HG02938 (cell line): ENCODE data around the gene DGCR8.

Source experiments
- ATAC-seq: cut with Tn5 transposase; IDR thresholded peaks from one replicate; pipeline ENCODE4 v1.9.1; 2021; ENCODE audit warnings: mild to moderate bottlenecking, moderate library complexity; ENCODE audit not compliant: unreplicated experiment

Gene DGCR8

DNA sequence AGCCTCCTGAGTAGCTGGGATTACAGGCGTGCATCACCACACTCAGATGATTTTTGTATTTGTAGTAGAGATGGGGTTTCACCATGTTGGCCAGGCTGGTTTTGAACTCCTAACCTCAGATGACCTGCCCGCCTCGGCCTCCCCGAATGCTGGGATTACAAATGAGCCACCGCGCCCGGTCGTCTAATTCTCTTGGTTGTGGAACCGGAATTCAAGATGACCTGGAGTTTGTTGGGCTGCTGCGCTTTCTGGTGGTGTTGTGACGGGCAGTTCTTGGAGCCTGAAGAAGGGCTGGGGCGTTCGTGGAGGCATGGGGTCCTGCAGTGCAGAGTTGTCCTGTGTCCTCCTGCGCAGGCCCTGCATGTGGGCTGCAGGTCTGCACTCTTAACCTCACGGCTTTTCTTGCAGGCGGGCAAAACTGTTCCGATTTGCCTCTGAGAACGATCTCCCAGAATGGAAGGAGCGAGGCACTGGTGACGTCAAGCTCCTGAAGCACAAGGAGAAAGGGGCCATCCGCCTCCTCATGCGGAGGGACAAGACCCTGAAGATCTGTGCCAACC is 41.9 kb downstream of the DGCR8 start:
- no peak for ATAC-seq

DNA sequence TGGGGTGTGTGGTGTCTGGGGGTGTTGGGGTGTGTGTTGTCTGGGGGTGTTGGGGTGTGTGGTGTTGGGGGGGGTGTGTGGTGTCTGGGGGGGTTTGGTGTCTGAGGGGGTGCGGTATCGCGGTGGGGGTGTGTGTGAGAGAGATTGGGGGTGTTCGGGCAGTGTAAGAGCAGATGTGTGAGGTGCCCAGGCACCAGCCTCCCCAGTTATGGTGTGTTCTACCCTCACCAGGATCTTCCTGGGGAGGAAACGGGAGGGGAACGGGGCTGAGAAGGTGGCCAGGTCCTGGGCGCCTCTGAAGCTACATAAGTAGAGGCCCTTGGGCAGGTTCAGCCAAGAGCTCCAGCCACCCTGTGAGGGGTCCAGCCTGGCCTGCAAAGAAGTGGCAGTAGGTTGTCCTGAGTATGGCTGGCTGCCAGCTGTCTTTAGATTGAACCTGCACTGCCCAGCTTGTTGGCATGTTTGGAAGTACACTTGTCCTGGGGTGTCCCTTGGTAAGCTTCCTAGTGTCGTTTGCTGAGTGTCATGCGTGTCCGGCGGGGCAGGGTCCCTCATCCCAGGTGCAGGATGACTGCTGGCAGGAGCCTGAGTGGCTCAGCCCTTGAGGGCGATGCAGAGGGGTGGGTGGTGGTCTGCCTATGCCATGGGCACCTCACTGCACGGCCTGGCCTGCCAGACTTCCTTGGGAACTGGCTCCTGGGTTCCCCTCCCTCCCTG is 43.5 kb downstream of the DGCR8 start:
- ATAC-seq = no peak

DNA sequence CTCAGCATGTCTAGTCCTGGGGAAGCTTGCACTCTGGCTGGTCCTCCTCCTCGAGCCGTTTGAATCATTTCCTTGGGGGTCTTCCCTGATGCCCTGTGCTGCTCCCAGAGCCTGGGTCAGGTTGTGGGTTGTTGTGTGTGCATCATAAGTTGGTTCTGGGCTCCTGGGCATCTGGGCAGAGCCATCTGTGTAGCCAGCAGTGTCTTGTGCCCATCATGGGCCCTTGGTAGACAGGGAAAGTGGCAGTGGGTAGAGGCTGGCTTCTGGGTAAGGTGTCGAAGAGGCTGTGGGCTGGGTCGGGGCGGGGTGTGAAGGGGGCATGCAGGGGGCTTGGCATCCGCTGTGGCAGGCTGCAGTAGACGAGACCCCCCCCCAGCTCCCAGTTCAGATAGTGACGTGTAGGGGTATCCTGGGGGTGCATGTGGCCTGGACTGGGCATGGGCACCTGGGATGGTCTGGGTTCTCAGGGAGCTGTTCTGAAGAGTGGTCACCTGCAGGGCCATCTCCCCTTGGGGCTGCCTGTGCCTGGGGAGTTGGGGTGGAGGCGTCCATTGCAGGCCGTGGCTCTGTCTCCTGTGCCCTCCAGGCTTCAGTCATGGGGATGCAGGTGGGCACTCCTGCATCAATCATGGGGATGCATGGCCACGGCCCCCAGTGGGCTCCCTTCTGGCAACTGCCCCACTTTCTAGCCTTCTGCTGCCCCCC is 44.2 kb downstream of the DGCR8 start:
- ATAC-seq = no peak

DNA sequence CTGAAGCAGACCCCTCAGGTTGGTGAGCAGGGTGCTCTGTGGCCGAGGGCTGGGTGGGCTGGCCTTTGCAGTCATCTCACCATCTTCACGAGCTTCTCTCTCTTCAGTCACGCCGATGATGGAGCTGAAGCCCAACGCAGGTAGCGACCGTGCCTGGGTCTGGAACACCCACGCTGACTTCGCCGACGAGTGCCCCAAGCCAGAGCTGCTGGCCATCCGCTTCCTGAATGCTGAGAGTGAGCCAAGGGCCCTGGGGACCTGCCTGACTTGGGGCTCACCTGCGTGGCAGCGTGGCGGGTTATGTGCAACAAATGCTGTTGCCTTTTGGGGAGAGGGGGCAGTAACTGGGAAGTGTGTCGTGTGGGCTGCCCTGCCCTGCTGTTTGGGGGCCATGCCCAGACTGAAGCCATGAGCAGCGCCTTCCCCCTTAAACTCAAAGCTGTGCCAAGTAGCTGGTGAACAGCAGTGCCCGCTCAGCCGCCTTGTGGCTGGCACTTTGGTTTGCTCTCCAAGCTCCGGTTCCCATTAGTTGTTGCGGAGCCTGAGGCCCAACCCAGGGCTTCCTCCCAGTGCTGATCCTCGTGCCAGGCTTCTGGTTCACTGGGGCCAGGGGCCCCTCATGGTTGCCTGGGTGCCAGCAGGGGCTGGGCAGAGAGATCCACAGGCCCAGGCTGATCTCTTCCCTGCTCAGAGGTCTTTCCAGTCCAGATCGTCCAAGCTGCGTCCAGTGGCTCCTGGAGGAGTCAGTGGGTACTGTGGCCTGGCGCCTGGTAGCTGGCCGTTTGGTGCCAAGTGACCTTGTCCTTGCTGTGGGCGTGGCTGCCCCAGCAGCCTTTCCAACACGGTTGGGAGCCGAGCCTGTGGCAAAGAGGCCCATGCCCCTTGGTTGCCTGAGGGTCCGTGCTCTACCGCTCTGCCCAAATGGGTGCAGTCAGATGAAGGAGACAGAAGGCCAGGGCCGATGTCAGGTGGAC is 45.4 kb downstream of the DGCR8 start:
- ATAC-seq = no peak

DNA sequence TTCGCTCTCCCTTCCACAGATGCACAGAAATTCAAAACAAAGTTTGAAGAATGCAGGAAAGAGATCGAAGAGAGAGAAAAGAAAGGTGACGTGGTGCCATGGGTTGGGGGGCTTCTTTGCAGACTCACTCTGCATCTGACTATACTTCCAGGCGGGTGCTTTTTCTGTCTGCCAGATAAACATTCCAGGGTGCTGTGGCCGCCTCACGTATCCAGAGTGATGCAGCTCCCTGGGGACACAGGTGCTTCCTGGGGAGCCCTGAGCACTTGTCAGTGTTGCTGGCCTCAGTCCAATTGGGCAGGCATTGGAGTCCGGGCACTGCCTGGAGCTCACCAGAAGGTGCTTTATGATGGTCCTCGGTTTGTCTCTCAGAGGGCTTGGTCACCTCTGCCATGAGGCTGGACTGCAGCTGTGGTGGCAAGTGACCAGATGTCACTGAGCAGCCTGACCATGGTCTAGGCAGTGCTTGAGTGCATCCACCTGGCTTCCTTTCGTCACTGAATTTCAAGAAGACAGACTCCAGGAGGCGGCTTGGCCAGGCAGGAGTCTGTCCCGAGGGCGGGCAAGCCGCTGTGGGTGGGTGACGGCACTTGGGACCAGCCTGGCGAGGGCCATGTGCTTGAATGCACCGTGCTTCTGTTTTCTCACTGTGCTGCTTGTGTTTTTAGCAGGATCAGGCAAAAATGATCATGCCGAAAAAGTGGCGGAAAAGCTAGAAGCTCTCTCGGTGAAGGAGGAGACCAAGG is 46.4 kb downstream of the DGCR8 start:
- no peak for ATAC-seq

DNA sequence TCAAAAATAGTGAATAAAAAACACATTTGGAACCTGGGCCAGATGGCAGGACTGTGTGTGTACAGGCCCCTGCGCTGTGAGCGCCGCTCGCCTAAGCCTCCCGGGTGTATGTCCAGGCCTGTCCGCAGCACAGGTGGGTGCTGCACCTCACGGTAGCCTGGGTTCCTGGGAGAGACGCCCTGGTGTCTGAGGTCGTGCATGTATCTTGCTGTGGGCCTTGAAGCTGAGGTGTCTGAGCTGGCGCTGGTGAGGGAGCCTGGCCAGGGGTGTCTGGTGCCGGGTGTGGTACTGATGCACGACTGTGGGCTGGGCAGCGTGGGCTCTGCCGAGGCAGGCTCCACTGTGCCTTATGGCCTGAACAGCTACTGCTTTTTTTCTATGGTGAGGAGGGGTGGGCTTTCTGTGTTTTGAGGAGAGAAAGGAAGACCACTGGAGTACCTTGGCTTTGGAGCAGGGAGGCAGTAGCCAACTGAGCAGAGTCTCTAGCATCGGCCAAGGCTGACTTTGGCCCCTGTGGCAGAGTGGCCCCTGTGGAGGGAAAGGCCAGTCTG is 47.4 kb downstream of the DGCR8 start:
- no peak for ATAC-seq

DNA sequence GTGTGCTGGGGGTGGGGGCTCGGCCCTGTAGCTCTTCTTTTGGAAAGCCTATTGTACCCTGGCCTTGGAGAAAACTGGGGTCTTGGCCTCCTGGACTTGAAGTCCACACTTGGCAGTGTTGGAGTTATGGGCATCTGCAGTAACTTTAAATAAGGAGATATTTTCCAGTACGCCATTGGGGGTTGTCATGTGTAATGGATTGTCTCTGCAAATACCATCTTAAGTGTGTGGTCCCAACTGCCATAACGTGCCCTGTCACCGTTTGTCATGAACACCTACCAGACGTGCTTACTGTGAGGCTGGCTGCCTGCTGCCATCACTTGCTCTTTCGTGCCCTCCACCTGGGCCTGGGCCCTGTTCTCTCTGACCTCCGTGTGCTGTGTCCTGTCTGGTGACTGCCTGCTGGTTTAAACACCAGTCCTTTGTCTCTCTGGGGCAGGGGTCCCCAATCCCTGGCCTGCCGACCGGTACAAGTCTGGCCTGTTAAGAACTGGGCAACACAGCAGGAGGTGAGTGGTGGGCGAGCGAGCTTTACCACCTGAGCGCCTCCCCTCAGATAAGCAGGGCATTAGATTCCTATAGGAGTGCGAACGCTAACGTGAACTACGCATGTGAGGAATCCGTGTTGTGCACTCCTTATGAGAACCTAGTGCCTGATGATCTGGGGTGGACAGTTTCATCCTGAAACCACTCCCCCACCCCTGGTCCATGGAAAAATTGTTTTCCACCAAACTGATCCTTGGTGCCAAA is 48.0 kb downstream of the DGCR8 start:
- no peak for ATAC-seq

DNA sequence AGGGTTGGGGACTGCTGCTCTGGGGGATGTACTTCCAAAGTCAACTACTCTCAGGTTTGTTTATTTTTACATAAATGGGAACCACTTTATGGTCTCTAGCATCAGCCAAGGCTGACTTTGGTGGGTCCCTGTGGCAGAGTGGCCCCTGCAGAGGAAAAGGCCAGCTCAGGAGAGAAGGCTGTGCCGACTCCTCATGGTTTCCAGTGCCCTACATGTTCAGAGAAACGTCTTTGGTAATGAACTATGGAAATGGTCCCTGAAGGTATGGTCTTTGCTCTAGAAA is 48.5 kb downstream of the DGCR8 start:
- ATAC-seq = no peak

DNA sequence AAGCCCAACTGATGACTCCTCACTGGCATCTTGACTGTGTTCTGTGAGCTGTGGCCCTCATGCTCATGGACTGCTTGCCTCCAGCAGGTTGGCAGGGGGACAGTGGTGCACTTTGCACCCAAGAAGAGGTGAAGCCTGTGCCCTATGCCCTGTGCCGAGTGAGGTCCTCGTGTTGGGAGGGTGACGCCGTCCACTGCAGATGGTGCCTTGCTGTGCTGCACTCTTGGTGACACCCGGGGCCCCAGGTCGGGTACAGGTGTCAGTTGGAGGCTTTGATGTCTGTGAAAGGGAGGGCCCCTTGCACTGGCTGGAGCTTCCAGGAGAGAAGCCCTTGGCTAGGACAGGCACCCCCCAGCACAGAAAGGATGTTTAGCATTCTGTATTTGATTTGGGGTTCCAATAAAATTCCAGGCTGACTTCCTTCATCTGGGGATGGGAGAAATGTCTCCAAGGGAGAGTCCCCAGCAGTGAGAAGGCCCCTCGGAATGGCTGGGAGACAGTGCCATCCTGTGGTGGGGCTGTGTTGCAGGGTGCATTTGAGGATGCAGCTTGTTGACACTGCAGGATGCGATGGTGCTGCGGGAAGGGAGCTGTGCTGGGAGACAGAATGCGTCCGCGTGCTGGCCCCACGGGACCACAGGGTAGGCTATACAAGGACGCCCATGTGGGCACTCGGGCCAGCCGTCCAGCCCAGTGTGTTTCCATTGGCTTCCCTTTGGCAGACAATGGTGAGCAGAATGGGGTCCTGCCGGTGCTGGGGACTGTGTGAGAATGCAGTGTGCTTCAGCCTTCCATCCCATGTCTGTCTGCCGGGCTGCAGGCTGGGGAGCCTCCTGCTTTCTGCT is 49.1 kb downstream of the DGCR8 start:
- no peak for ATAC-seq

DNA sequence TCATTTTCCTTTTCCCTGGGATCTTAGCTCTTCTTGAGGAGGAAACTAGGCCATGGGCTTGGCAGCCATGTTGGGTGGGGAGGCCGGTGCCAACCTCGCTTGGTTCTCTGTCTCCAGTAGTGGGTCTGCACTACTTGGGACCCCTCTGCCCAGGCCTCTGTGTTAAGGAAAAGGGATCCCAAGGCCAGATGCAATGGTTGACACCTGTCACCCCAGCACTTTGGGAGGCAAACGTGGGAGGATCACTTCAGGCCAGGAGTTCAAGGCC is 49.6 kb downstream of the DGCR8 start:
- ATAC-seq = no peak

DNA sequence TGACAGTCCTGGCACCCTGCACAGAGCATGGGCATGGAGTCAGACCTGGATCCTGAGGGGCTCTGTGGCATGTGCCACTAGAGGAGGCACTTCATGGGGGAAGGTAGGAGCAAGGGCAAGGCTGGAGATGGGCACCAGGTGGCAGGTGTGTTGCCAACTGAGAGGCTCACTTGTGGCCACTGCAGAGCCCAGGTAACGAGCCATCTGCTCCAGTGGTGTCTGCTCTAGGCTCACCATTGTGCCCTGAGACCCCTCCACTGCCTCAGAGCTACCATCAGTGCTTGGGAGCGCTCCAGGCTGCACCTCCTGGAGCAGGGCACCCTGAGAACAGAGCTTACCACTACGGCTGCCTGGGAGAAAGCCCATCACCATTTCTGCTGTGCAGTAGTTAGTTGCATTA is 50.3 kb downstream of the DGCR8 start:
- ATAC-seq = no peak

DNA sequence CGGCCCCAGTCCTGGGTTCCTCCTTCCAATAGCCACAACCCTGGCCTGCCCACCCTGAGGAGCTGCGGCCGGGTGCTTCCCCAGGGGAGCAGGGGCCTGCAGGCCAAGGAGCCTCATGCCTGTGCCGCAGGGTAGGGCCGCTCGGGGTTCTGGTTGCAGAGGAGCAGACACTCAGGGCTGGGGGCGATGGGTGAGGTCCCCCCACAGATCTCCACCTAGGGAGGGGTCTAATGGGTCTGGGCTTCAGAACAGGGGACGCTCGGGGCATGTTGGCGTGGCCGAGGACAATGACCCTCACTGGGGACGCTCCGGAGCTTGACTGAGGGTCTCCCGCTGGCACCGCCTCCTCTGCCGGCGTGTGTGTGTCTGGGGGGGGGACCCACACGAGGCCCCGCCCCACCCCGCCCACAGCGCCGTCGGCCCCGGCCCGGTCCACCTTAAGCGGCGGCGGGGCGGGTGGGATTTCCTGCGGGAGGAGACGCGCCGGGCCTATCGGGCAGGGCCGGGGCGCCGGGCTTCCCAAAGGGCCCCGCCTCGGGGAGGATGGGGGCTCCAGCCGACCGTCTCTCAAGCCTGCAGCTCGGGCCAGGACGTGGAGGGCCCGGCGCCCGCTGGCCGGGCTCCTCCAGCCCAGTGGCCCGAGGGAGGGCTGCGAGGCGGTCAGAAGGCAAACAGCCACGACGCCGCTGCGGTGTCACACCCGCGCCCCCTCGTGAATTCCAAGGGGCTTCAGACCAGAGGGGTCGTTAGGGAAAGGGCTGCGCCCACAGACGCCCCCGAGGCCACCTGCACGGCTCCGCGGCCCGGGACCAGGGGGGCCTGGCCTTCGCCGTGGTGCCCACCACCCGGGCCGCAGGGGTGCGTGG is 50.9 kb downstream of the DGCR8 start:
- no peak for ATAC-seq

DNA sequence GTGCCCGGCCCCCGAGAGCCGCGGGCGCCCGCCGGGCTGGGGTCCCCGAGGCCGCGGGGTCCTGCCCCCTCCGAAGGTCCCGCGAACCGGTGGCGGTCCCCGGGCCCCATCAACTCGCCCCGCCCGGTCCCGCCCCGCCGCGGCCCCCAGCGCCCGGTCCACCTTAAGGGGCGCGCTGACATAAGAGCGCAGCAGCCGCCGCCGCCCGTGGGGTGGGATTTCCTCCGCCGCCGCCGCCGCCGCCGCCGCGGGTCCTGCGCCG is 51.5 kb downstream of the DGCR8 start, which contains the start of gene ZDHHC8:
ZDHHC8 (plus strand) TSS at position 208 of the 262 bp plus-strand sequence. CDS start 144 bp downstream, outside the sequence.
- no peak for ATAC-seq

DNA sequence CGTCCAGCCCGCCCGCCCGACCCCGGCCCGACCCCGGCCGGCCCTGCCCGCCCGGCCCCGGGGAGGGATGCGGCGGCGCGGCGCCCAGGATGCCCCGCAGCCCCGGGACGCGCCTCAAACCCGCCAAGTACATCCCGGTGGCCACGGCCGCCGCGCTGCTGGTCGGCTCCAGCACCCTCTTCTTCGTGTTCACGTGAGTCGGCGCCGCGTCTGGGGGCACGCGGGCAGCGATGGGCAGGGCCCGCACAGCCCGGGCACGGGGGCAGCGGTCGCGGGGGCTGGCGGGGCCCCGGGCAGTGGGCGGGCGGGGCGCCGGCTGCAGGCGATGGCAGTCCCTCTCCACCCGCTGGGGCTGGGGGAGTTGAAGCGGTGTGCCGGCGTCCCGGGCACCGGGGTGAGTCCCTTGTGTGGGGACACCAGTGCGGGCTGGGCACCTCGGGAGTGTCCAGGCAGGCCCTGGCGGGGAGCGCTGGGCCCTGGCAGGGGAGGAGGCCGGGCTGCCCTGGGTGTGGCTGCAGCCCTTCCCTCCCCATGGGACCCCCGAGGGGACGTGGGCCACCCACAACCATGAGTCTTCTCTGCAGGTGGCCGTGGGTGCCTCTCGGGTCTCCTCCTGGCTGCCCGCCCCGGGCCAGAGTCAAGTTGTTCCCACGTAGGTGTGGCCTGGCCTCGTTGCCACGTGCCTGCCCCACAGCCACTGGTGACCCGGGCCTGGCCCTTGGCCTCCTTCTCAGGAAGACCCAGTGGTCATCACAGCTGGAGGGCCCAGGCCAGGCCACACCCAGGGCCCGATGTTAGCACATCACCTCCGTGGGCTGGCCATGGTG is 52.0 kb downstream of the DGCR8 start:
- ATAC-seq = no peak

DNA sequence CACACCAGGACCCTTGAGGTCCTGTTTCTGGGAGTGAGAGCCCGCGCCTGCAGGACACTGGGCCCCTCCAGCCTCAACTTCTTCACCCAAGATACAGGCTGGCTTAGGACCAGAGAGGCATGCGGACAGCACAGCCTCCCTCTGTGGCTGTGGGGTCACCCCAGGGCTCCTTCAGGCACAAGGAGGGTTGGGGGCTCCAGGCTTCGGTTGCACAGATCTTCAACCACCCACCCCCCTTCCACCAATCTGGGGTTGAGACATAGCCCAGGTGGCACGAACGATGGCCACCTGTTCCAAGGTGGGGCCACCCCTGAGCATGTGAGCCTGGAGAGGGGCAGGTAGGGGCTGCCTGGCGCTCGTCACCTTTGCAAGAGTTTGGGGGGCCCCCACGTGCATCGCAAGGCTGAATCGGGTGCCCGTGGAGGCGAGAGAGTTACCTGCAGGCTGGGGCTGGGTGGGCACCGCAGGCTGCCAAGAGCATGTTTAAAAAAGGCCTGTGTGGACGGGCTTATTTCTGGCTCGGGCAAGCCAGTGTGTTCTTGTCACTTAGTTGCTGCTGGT is 52.7 kb downstream of the DGCR8 start:
- ATAC-seq = no peak

DNA sequence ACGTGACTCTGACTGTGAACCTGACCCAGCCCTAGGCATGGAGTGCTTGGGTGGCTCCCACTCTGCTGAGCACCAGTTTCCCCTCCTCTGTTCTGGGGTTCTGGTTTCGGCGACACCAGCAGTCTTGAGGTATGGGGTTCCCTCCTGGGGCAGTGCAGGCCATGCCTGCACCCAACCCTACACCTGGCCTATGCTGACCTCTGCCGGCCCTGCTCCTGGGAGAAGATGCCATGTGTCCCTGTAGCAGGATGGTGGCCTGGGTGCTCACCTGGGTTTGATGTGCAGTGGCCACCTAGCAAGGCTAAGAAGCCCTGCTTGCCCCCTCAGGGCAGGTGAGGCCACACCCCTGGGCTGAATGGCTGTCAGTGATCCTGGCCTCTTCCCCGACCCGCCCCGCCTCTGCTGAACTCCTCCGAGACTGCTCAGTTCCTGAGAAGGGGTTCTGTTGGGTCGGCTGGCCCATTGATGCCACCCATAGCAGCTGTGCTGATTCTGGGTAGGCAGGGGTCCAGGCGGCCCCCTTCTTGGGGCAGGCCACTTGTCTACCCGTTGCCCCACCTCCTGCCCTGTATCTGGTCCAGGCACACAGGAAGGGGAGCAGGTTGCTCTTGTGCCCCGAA is 54.0 kb downstream of the DGCR8 start:
- ATAC-seq = no peak

DNA sequence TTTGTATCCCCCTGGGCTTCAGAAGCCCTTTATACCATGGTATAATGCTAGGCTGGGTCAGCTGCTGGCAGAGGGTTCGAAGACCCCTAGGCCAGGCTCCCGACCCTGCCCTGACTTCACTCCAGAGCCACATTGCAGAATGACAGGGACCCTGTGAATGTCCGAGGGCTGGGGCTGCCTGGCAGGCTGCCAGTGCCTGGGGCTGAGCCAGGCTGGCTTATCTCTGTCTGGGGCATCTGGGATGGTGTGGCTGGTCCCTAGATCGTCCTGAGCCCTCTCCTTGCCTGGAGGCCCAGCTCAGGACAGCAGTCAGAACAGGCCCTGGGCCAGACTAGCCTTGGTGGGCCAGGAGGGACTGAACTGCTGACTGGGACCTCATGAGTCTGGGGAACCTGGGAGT is 55.2 kb downstream of the DGCR8 start:
- no peak for ATAC-seq
